H1 (cell line): ENCODE measurements around the gene GSTT2. TPM values are rescaled to one million over a fixed set of nuclear protein-coding genes. Genes with fewer than 3 reads are reported as not detected.
A peak's percentile ranks its signal among the peaks of the same experiment; 100 is the strongest.
"Not testable (repeated sequence)": the region's sequence is repeated elsewhere in the genome, so short reads cannot be mapped to it uniquely, and the experiment has no call there.

ENCODE experiments used
- CTCF ChIA-PET: fragments of 300-600 bp; sonication (Branson Sonifier 250); formaldehyde crosslinking; loops from one replicate; lab custom pipeline; 2021; ENCODE audit not compliant: partially characterized antibody; lab: Charles Lee
- POLR2A ChIA-PET: fragments of 300-600 bp; sonication (Branson Sonifier 250); formaldehyde crosslinking; loops from one replicate; lab custom pipeline; 2021; ENCODE audit warnings: inconsistent platforms; ENCODE audit not compliant: partially characterized antibody; lab: Charles Lee
- DNase-seq, 2 experiments: peaks; one replicate each; pipeline versions ENCODE4 v3.0.0 to v3.0.0-alpha.2; 2010 to 2022; ENCODE audit warnings: low spot score in 2 of 2, low read depth in 1 of 2, mixed read lengths in 1 of 2
- FAIRE-seq: peaks from 2 replicates; lab custom pipeline; 2011; peaks lifted over from hg19 to GRCh38; lab: Jason Lieb, UNC
- H2AFZ ChIP-seq: 2 replicates; pipeline ENCODE4 v1.8.1; 2012; ENCODE audit warnings: low read length, inconsistent platforms
- H2AK5ac ChIP-seq: 2 replicates; pipeline ENCODE4 v1.6.1; 2013; ENCODE audit warnings: low read depth, low read length
- H2BK120ac ChIP-seq: replicated peaks from 2 replicates; pipeline ENCODE3; 2013; ENCODE audit warnings: low read depth, low read length, inconsistent platforms
- H2BK12ac ChIP-seq: 2 replicates; pipeline ENCODE4 v1.6.1; 2013; ENCODE audit warnings: low read depth, low read length
- H2BK15ac ChIP-seq: 2 replicates; pipeline ENCODE4 v1.6.1; 2013; ENCODE audit warnings: low read length
- H2BK20ac ChIP-seq: 2 replicates; pipeline ENCODE4 v1.6.1; 2013; ENCODE audit warnings: low read length
- H2BK5ac ChIP-seq: 2 replicates; pipeline ENCODE4 v1.6.1; 2013; ENCODE audit warnings: low read depth, low read length
- H3K14ac ChIP-seq: 2 replicates; pipeline ENCODE4 v1.6.1; 2013; ENCODE audit warnings: inconsistent platforms; ENCODE audit not compliant: insufficient read length
- H3K18ac ChIP-seq: 2 replicates; pipeline ENCODE4 v1.6.1; 2013; ENCODE audit warnings: low read length; ENCODE audit errors: extremely low read depth
- H3K23ac ChIP-seq: 2 replicates; pipeline ENCODE4 v1.6.1; 2013; ENCODE audit warnings: inconsistent platforms; ENCODE audit not compliant: insufficient read length
- H3K23me2 ChIP-seq: 2 replicates; pipeline ENCODE4 v1.6.1; 2013; ENCODE audit warnings: low read depth, low read length
- H3K27ac ChIP-seq: 2 replicates; pipeline ENCODE4 v1.6.1; 2011; ENCODE audit warnings: low read depth, low read length, inconsistent platforms
- H3K27me3 ChIP-seq, 4 experiments: replicated peaks in 1 of 4; 1 replicate in 1 of 4; 2 replicates in 3 of 4; pipeline versions ENCODE4 v1.6.1 to v1.8.1; 2011 to 2013; ENCODE audit warnings: low read length in 3 of 4, mild to moderate bottlenecking in 3 of 4, inconsistent platforms in 2 of 4, mixed read lengths in 2 of 4, moderate library complexity in 1 of 4; ENCODE audit not compliant: control insufficient read depth in 3 of 4, insufficient read depth in 3 of 4; ENCODE audit errors: extremely low read depth in 1 of 4
- H3K36me3 ChIP-seq, 4 experiments: 2 replicates each; pipeline versions ENCODE4 v1.6.1 to v1.8.1; 2011 to 2013; ENCODE audit warnings: mild to moderate bottlenecking in 4 of 4, low read length in 3 of 4, moderate library complexity in 2 of 4, control low read depth in 1 of 4, inconsistent platforms in 1 of 4; ENCODE audit not compliant: insufficient read depth in 4 of 4, control insufficient read depth in 2 of 4
- H3K4ac ChIP-seq: replicated peaks from 2 replicates; pipeline ENCODE3; 2013; ENCODE audit warnings: low read length, low read depth, mixed read lengths, inconsistent platforms; ENCODE audit not compliant: insufficient read length
- H3K4me1 ChIP-seq, 4 experiments: replicated peaks in 1 of 4; 1 replicate in 1 of 4; 2 replicates in 3 of 4; pipeline versions ENCODE4 v1.6.1 to v1.8.1; 2011 to 2013; ENCODE audit warnings: low read length in 3 of 4, inconsistent platforms in 2 of 4, mixed read lengths in 1 of 4; ENCODE audit not compliant: insufficient read depth in 4 of 4, control insufficient read depth in 3 of 4
- H3K4me2 ChIP-seq, 2 experiments: 2 replicates each; pipeline versions ENCODE4 v1.6.1 to v1.8.1; 2011 to 2013; ENCODE audit warnings: low read depth in 2 of 2, low read length in 2 of 2, control low read depth in 1 of 2, inconsistent platforms in 1 of 2, mild to moderate bottlenecking in 1 of 2; ENCODE audit not compliant: insufficient read depth in 1 of 2
- H3K4me3 ChIP-seq, 4 experiments: fragments of 200-600, 300-600 bp in 1 of 4; sonication (generic), shearing (Covaris generic), sonication (Bioruptor Twin) in 1 of 4; 2 replicates each; pipeline versions ENCODE4 v1.5.1 to v1.8.1; 2011 to 2016; ENCODE audit warnings: low read length in 4 of 4, low read depth in 3 of 4, control low read depth in 2 of 4, inconsistent platforms in 2 of 4, mild to moderate bottlenecking in 2 of 4, mixed read lengths in 1 of 4, moderate library complexity in 1 of 4; ENCODE audit not compliant: insufficient read depth in 2 of 4; ENCODE audit errors: extremely low read depth in 1 of 4
- H3K56ac ChIP-seq: replicated peaks from 2 replicates; pipeline ENCODE3; 2013; ENCODE audit warnings: low read depth, mild to moderate bottlenecking, mixed read lengths, low read length, inconsistent platforms; ENCODE audit not compliant: insufficient read length
- H3K79me1 ChIP-seq: 2 replicates; pipeline ENCODE4 v1.6.1; 2013; ENCODE audit warnings: low read depth, low read length, control low read depth
- H3K79me2 ChIP-seq, 2 experiments: 2 replicates each; pipeline versions ENCODE4 v1.6.1 to v1.8.1; 2012 to 2013; ENCODE audit warnings: low read length in 2 of 2, mild to moderate bottlenecking in 2 of 2, inconsistent platforms in 1 of 2; ENCODE audit not compliant: insufficient read depth in 2 of 2, control insufficient read depth in 1 of 2
- H3K9ac ChIP-seq, 4 experiments: replicated peaks in 1 of 4; 1 replicate in 1 of 4; 2 replicates in 3 of 4; pipeline versions ENCODE4 v1.6.1 to v1.8.1; 2011 to 2013; ENCODE audit warnings: low read depth in 3 of 4, low read length in 3 of 4, control low read depth in 2 of 4, mild to moderate bottlenecking in 2 of 4, moderate library complexity in 2 of 4, inconsistent platforms in 1 of 4; ENCODE audit errors: extremely low read depth in 1 of 4
- H3K9me3 ChIP-seq, 2 experiments: 2 replicates each; pipeline versions ENCODE4 v1.6.1 to v1.8.1; 2012 to 2013; ENCODE audit warnings: mild to moderate bottlenecking in 2 of 2, moderate library complexity in 2 of 2, control low read depth in 1 of 2, inconsistent platforms in 1 of 2, low read depth in 1 of 2, low read length in 1 of 2, mixed read lengths in 1 of 2; ENCODE audit not compliant: insufficient read depth in 2 of 2
- H4K20me1 ChIP-seq, 2 experiments: replicated peaks in 1 of 2; 2 replicates each; pipeline versions ENCODE3 to v1.8.1; 2011 to 2013; ENCODE audit warnings: inconsistent platforms in 2 of 2, low read length in 2 of 2, mild to moderate bottlenecking in 1 of 2; ENCODE audit not compliant: insufficient read depth in 2 of 2, control insufficient read depth in 1 of 2
- H4K5ac ChIP-seq: 2 replicates; pipeline ENCODE4 v1.6.1; 2013; ENCODE audit warnings: low read length, low read depth, mixed read lengths, inconsistent platforms; ENCODE audit not compliant: insufficient read length
- H4K8ac ChIP-seq: 2 replicates; pipeline ENCODE4 v1.8.0; 2013; ENCODE audit warnings: mild to moderate bottlenecking, moderate library complexity, low read length, inconsistent platforms; ENCODE audit not compliant: insufficient read depth; ENCODE audit errors: extremely low read depth
- H4K91ac ChIP-seq: replicated peaks from 2 replicates; pipeline ENCODE3; 2013; ENCODE audit warnings: low read length, mixed read lengths, inconsistent platforms; ENCODE audit not compliant: insufficient read length
- WGBS, 2 experiments: shearing (Covaris generic) in 1 of 2; methylation state at CpG; one replicate each; pipeline versions ENCODE4 v1.1.6 to v1.1.7; 2013 to 2015; ENCODE audit warnings: low lambda C conversion rate in 2 of 2, mixed read lengths in 2 of 2, inconsistent platforms in 1 of 2, low coverage in 1 of 2, missing lambda C conversion rate in 1 of 2; ENCODE audit not compliant: insufficient replicate concordance in 2 of 2, insufficient coverage in 1 of 2, insufficient read length in 1 of 2; ENCODE audit errors: extremely low coverage in 1 of 2, missing lambda C conversion rate in 1 of 2; 5-methylcytosine and 5-hydroxymethylcytosine counted together
- polyA plus RNA-seq, 7 experiments: library from polyadenylated mRNA; depleted of rRNA in 3 of 7; stranded (reverse) in 5 of 7; unstranded in 2 of 7; fragments of >200 nt in 5 of 7; fragments of 200-250 nt in 2 of 7; gene quantifications; 1 replicate in 5 of 7; 2 replicates in 1 of 7; 4 replicates in 1 of 7; pipeline versions ENCODE4 v1.2.1 to v1.2.3, GENCODE V29; 2011 to 2013; ENCODE audit warnings: missing spikeins in 2 of 7, mixed read lengths in 2 of 7
- total RNA-seq: library from RNA; stranded (reverse); fragmentation: NEBNext Ultra II Directional; extraction: Animal tissue kit (Norgen Biotek cat#: 25700); gene quantifications from 2 replicates; pipeline ENCODE4 v1.2.1, GENCODE V29; 2021

Gene GSTT2
- total and polyA plus RNA-seq, 2 of the 8 experiments (the other 6 are each of a cell fraction or from before 2014, with no cell fraction given), result 1.1 to 1.5 TPM

GRCh38 chr22:23953485-23953884 is 26.4 kb upstream of the GSTT2 start:
- Histone ChIP-seq H3K4me1 (peaks cover 3 to 10% (median 6%) of the 10 kb centered on the region in 4 experiments), H2BK5ac (peak overlapping the region; percentile 60; the same call in 1 of the 2 replicates), H2BK20ac (0 out of 2 replicates have a peak overlapping the region, but pooled peaks have one; percentile 15), H2BK12ac (peak overlapping the region; percentile 92; the same call in 1 of the 2 replicates), H2AK5ac (peak overlapping the region; percentile 90; the same call in 1 of the 2 replicates)
- H3K56ac ChIP-seq, H3K14ac ChIP-seq, H3K9ac ChIP-seq, H3K27ac ChIP-seq, POLR2A ChIA-PET, DNase-seq, H2BK15ac ChIP-seq, H3K79me2 ChIP-seq, H2BK120ac ChIP-seq, H3K4me3 ChIP-seq, H4K20me1 ChIP-seq, H2AFZ ChIP-seq, H4K91ac ChIP-seq, FAIRE-seq, H3K23ac ChIP-seq, H3K9me3 ChIP-seq, H3K36me3 ChIP-seq, H3K79me1 ChIP-seq, H3K23me2 ChIP-seq, H3K27me3 ChIP-seq, H3K4ac ChIP-seq, H3K4me2 ChIP-seq, H4K5ac ChIP-seq, H3K18ac ChIP-seq, H4K8ac ChIP-seq, CTCF ChIA-PET: not testable (repeated sequence)
- WGBS, 2 experiments, result 78% methylated on average over 4 of the region's 4 CpGs; no CpG with 5 or more reads in 1 of the 2 experiments
